Transverse colon (tissue), 3 donors: ENCODE results near the gene BRCA2.

Experiments used
- EP300 ChIP-seq: sonication (generic); formaldehyde crosslinking; IDR thresholded peaks from one replicate; pipeline ENCODE4 v1.6.1; 2017; ENCODE audit warnings: antibody characterized with exemption, low read depth
- POLR2A ChIP-seq: fragments of 450-650 bp; IDR thresholded peaks from one replicate; pipeline ENCODE4 v1.6.1; 2016; ENCODE audit warnings: antibody characterized with exemption, mild to moderate bottlenecking, moderate library complexity
- POLR2AphosphoS5 ChIP-seq, 3 donors: sonication (generic); formaldehyde crosslinking; IDR thresholded peaks; one replicate each; pipeline ENCODE4 v1.6.1; 2016; ENCODE audit warnings: antibody characterized with exemption in 3 of 3

DNA sequence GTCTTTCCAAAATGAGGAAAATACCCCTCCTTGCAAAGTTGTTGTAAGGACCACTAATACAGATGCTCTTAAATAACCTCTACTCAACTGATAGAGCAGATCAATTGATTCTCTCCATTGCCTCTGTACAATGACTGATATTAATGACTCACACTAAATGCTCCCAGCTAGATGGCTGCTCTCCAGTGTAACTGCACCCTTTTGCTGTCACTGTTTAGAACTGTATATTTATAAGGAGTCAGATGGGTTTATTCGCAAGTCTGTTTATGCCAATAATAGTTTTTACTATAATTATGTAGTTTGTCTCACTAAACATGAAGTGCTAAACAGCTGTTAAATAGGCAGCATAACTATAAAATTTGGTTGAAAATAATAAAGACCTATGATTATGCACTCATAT lies 133.7 kb downstream of the BRCA2 start:
- TF ChIP-seq POLR2A (no peak), EP300 (no peak), POLR2AphosphoS5 (IDR thresholded peaks at IDR 0.05) (no peak)
